ES-I3 (cell line): ENCODE measurements around the gene PGPEP1.
"Not testable (repeated sequence)": the region's sequence is repeated elsewhere in the genome, so short reads cannot be mapped to it uniquely, and the experiment has no call there.

Experiments used
- H3K36me3 ChIP-seq: 2 replicates; pipeline ENCODE4 v1.6.1; 2013; ENCODE audit warnings: mild to moderate bottlenecking, low read length, control low read depth, moderate library complexity; ENCODE audit not compliant: insufficient read depth
- H3K4me1 ChIP-seq: 2 replicates; pipeline ENCODE4 v1.6.1; 2013; ENCODE audit warnings: mild to moderate bottlenecking, control low read depth, low read length; ENCODE audit not compliant: insufficient read depth
- H3K9ac ChIP-seq: 2 replicates; pipeline ENCODE4 v1.6.1; 2013; ENCODE audit warnings: low read depth, mild to moderate bottlenecking, low read length, moderate library complexity
- H3K9me3 ChIP-seq: 2 replicates; pipeline ENCODE4 v1.6.1; 2013; ENCODE audit warnings: mild to moderate bottlenecking, low read length, moderate library complexity; ENCODE audit not compliant: control insufficient read depth, insufficient read depth

The PGPEP1 gene

DNA sequence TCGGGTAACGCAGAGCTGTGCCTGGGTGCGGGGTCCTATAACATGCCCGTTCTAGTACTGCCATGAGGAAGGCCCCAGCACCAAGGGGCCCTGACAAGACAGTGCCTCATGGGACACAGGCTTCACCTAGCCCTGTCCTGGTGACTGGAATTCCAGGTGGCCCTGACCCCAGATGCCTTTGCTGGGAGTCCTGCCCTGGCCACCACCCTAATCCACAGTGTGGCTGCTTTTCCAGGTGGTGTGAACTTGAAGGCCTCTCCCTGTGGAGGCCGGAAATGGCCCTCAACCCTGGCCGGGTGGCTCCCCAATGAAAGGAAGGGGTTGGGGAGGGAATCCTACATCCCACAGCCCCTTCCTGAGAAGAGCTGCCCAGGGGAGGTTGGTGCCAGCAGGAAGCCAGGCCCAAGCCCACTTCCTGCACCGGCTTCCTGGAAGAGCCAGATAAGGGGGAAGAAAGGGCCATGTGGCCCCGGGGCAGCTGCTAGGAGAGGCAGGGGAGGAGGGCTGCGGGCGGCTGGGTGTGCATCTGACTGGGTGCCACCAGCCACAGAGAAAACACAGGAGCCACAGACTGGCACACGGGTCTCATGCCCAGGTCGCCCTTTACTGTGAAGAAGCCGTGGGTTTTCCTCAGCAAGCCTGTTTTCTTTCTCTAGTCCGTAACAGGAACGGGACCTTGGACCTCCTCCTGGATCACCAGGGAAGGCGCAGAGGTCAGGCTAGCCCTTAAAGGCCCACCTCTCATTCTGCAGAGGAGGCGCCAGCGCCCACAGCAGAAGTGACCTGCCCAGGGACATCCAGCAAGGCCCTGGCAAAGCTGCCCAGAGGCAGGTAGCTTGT is 22.2 kb upstream of the PGPEP1 start:
- Histone ChIP-seq H3K9ac (no peak overlapping the region), H3K36me3 (peaks cover 5% of the 10 kb centered on the region; the same call in 1 of the 2 replicates), H3K4me1 (no peaks in the 10 kb centered on the region; the same call in 1 of the 2 replicates), H3K9me3 (no peaks in the 10 kb centered on the region)

DNA sequence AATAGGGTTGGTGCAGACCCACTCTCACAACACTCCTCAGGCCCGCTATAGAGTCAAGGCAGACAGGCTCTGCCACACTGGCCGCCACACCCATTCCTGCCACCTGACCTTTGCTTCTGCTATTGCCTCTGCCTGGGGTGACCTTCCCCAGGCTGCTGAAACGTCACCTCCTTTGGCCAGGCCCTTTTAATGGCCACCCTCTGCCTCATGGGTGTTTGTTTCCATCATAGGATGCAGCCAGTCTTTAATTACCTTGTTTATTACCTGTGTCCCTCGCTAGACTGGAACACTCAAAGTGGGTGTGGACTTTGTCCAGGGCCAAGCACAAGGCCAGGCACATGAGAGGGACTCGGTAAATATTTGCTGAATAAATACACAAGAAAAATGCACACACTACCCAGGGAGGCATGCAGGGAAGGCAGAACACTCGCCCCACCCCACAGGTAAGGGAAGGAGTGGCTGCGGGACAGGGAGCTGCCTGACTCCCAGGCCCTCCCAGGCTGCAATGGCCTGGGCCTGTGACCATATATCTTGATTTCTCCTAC is 20.7 kb upstream of the PGPEP1 start:
- Histone ChIP-seq H3K36me3 (no peaks in the 10 kb centered on the region), H3K9ac (no peak overlapping the region), H3K4me1 (no peaks in the 10 kb centered on the region; the same call in 1 of the 2 replicates)

DNA sequence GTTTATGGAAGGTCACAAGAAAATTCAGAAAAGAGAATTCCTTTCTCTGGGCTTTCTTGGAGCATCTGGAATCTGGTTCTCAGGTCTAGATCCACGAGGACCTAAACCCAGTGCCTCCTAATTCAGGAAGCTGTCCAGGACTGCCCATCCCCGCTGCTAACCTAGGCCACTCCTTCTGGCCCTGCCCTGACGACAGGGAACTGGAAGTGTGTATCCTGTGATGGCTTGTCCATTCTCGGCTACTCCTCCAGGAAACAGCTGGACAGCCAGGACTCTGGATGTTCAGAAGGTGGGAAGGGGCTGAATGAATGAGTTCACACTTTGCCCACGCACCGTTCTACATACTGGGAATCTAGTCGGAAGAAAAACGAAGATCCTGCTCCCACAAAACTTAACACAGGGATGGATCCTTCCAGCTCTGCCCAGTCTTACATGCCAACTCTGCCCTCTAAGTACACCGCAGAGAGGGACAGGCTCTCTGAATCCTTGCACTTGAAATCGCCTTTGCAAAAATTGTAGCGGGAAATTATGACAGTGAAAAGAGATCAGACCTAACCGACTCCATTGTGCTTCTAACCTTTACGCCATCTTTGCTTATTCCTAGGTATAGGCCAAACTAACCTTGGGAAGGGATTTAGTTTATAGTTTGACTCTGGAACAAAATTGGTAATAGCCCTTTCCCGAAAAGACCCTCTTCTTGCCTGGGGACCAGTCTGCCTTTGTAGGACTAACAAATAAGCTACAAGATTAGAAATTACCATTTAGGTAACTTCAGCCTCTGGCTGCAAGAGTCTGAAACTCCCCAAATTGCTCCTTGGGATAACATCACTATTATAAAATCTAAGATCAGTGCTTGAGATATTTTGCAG is 19.3 kb upstream of the PGPEP1 start:
- Histone ChIP-seq H3K9me3 (no peaks in the 10 kb centered on the region), H3K4me1 (no peaks in the 10 kb centered on the region; the same call in 1 of the 2 replicates), H3K9ac (no peak overlapping the region), H3K36me3 (no peaks in the 10 kb centered on the region)

More for the DNA sequence above, 20.7 kb upstream of the PGPEP1 start:
- H3K9me3 ChIP-seq, result no peaks in the 10 kb centered on the region

DNA sequence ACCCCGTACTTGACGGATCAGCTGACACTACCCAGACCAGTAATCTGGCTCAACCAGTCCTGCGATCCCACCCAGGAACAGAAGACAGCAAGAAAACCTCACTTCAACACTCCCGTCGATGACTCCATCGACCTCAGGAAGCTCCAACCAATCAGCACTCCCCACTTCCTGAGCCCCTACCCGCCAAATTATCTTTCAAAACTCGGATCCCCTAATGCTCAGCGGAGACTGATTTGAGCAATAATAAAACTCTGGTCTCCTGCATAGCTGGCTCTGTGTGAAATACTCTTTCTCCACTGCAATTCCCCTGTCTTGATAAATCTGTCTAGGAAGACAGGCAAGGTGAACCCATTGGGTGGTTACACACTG is 18.7 kb upstream of the PGPEP1 start:
- no peaks in the 10 kb centered on the region; the same call in 1 of the 2 replicates for H3K4me1 ChIP-seq

DNA sequence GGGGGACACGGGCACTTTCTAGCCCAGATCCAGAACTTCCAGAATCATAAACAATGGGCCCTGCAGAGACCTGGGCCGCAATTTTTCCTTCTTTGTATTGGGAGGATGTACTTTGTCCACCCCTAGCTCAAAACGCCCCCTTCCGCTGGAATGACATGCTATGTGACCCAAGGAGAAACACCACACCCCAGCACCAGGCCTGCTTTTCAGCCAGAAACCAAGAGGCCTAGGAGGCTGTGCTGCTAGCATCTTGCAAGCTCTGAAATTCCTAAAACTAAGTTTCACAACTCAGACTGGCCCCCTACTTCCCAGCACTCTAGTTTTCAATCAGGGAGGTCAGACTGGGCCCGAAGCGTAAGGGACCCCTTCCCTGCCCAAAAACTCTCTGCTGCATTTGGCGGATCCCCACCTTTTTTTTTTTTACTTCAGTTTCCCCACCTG is 18.1 kb upstream of the PGPEP1 start:
- Histone ChIP-seq H3K9me3 (no peaks in the 10 kb centered on the region), H3K36me3 (no peaks in the 10 kb centered on the region), H3K9ac (peak overlapping the region; percentile 85), H3K4me1 (no peaks in the 10 kb centered on the region; the same call in 1 of the 2 replicates)

More for the DNA sequence above, 18.7 kb upstream of the PGPEP1 start:
- H3K9ac ChIP-seq, result peak overlapping the region; percentile 85; the same call in 1 of the 2 replicates
- H3K9me3 ChIP-seq, result no peaks in the 10 kb centered on the region
- no peaks in the 10 kb centered on the region for H3K36me3 ChIP-seq

DNA sequence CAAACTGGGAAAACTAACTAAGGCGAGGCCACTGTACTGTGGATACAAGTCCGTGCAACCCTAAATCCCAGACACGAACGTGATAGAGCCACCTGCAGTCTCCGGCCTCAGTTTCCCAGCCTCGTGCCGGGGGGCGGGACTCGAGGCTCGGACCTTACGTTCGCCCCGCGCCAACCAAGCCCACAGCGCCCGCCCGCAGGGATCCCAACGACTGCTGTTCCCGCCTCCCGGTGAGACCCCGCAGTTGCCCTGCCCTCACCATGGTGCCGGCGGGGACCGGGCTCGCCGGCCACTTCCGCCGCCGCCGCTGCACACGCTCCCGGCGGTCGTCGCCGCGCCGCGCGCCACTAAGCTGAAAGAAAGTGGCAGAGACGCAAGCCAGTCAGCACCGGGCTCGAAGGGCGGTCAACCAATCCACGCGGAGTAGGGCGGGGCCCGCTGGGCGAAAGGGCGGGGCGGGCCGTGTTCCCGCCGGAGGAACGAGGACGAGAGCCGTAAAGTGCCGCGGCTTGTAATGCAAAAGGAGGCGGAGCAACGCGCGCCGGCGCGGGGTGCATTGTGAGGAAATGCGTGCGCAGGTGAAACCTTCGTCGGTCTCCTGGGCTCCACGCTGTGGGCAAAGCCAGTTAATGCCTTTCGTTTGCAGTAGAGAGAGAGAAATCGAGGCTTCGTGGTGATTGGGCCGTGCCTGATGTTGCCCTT is 17.5 kb upstream of the PGPEP1 start, which contains the start of gene LSM4:
Gene LSM4 (minus strand): TSS at position 318 of the 702 bp plus-strand sequence. CDS start 56 bp downstream, at position 262.
- H3K9me3 ChIP-seq, result no peaks in the 10 kb centered on the region
- no peaks in the 10 kb centered on the region; the same call in 1 of the 2 replicates for H3K4me1 ChIP-seq
- peak within 1 kb of the TSS; percentile 85 for H3K9ac ChIP-seq
- no peaks in the 10 kb centered on the region for H3K36me3 ChIP-seq

DNA sequence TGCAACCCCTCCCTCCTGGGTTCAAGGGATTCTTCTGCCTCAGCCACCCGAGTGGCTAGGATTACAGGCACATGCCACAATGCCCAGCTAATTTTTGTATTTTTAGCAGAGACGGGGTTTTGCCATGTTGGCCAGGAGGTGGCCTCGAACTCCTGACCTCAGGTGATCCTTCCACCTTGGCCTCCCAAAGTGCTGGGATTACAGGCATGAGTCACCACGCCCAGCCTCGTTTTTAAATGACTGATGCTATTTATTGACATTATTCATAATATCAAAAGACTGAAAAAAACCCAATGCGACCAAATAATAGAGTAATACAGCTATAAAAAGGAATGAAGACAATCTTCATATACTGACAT is 16.0 kb upstream of the PGPEP1 start:
- H3K9me3 ChIP-seq, H3K9ac ChIP-seq, H3K36me3 ChIP-seq, H3K4me1 ChIP-seq: not testable (repeated sequence)

DNA sequence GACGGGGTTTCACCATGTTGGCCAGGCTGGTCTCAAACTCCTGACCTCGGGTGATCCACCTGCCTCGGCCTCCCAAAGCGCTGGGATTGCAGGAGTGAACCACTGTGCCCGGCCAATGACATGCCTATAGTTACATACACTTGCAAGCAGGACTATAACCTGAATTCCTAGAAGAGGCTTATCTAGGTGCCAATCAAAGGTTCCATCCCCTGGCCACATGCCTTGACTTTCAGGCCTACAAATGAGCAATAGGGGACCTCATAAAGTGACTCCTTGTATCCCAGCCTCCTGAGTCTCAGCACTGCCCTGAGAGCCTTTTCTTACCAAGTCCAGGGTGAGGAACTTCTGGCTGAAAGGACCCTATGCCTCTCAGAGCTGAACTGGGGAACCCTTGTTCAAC is 13.6 kb upstream of the PGPEP1 start:
- H3K9ac ChIP-seq, result no peak overlapping the region
- H3K36me3 ChIP-seq, result no peaks in the 10 kb centered on the region
- H3K4me1 ChIP-seq, result no peaks in the 10 kb centered on the region
- H3K9me3 ChIP-seq, result no peaks in the 10 kb centered on the region

DNA sequence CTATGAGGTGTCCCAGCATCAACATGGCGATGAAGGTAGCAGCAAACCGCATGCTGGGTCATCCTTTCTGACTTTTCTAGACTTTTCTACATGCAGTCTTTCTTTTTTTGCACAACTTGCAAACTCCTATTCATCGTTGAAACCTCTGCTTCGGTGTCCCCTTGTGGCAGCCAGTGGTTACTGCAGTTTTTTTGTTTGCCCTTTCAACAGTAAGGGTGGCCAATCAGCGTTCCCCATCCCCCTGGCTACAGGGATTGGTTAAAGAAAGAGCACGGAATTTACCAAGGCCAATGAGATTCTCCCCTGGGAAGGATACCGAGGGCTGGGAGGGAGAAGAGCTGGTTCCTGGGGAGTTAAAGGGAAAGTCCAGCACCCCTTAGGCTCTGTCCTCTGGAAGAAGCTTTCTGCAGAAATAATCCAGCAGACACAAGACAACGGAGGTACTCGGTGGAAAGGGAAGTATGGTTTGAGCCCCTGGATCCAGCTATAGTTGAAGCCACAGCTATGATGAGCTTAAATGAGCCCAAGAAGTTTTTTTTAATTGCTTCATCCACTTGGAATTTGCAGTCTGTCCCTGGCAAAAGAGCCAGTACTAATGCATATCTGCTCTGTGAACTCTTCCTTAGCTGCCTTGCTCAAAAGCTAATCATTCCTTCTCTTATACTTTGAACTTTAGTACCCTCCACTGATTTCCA is 11.9 kb upstream of the PGPEP1 start:
- H3K9ac ChIP-seq, result peak overlapping the region; percentile 51

DNA sequence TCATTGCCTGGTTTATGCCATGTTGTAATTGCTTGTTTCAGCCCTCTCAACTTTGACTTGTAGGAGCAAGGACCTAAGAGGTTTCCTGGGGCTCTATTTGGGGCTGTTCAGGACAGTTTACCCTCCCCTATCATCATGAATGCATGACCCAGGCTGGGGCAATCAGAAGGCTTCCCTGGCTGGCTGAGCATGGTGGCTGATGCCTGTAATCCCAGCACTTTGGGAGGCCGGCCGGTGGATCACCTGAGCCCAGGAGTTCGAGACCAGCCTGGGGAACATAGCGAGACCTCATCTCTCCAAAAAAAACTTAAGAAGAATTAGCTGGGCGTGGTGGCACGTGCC is 11.4 kb upstream of the PGPEP1 start:
- peak overlapping the region; percentile 51 for H3K9ac ChIP-seq
- H3K4me1 ChIP-seq, result peaks cover 7% of the 10 kb centered on the region; the same call in 1 of the 2 replicates
- no peaks in the 10 kb centered on the region for H3K36me3 ChIP-seq
- no peaks in the 10 kb centered on the region for H3K9me3 ChIP-seq

More for the DNA sequence above, 11.9 kb upstream of the PGPEP1 start:
- no peaks in the 10 kb centered on the region for H3K9me3 ChIP-seq
- H3K36me3 ChIP-seq, result no peaks in the 10 kb centered on the region
- H3K4me1 ChIP-seq, result peaks cover 7% of the 10 kb centered on the region; the same call in 1 of the 2 replicates

DNA sequence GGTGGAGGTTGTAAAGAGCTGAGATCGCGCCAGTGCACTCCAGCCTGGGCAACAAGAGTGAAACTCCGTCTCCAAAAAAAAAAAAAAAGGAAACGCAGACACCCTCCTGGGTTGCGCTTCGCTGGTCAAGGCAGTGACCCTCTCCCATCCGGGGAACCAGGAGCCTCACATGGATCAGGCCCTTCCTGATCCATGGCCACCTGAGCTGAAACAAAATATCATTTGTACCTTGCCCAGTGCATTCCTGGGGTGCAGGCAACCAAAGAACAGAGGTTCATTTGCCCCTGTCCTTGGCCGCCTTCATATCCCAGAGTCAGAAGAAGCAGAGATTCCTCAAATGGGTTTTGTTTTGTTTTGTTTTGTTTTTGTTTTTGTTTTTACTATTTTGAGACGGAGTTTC is 9.5 kb upstream of the PGPEP1 start:
- H3K4me1 ChIP-seq, result peaks cover 7% of the 10 kb centered on the region; the same call in 1 of the 2 replicates
- no peak overlapping the region for H3K9ac ChIP-seq
- H3K36me3 ChIP-seq, result no peaks in the 10 kb centered on the region
- H3K9me3 ChIP-seq, result no peaks in the 10 kb centered on the region

DNA sequence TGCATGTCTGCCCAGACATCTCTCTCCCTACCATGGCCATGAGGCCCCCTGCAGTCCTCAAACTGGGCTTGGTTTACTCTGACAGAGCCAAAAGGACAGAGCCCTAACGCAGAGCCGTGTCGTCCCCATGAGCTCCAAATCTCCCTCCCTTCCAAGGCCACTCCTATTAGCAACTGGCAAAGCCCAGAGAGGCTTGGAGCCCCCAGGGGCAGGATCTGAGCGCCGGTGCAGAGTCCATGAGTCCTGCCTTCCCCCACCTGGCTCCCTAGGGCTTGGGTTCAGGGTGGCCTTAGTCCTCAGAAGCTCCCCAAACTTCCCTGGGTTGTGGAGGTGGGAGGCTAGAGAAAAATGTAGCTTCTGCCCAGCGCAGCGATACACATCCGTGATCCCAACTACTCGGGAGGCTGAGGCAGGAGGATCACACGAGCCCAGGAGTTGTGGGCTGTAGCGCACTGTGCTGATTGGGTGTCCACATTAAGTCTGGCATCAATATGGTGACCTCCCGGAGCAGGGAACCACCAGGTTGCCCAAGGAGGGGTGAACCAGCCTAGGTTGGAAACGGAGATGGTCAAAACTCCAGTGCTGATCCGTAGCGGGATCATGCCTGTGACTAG is 7.4 kb upstream of the PGPEP1 start:
- Histone ChIP-seq H3K9ac (no peak overlapping the region), H3K9me3 (no peaks in the 10 kb centered on the region), H3K36me3 (no peaks in the 10 kb centered on the region), H3K4me1 (peaks cover 7% of the 10 kb centered on the region; the same call in 1 of the 2 replicates)

DNA sequence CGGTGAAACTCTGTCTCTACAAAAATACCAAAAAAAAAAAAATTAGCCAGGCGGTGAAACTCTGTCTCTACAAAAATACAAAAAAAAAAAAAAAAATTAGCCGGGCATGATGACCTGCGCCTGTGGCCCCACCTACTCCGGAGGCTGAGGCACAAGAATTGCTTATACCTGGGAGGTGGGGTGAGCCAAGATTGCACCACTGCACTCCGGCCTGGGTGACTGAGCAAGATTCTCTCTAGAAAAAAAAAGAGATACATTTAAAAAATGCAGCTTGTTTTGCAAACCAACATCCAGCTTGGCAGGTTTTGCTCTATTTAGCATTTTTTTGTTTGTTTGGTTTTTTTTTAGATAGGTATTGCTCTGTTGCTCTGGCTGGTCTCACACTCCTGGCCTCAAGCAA is 6.7 kb upstream of the PGPEP1 start:
- H3K9ac ChIP-seq, result no peak overlapping the region
- H3K4me1 ChIP-seq, result peaks cover 7% of the 10 kb centered on the region; the same call in 1 of the 2 replicates
- no peaks in the 10 kb centered on the region for H3K9me3 ChIP-seq
- no peaks in the 10 kb centered on the region for H3K36me3 ChIP-seq
